SU-DHL-6 (cell line): ENCODE data around the gene COX14.

Source experiments
- CTCF ChIP-seq: fragments of 200-600 bp; sonication (generic); IDR thresholded peaks from one replicate; pipeline ENCODE4 v1.5.1; 2017; ENCODE audit warnings: antibody characterized with exemption, mild to moderate bottlenecking, low read length, moderate library complexity; ENCODE audit not compliant: insufficient read depth, poor library complexity, severe bottlenecking
- EZH2phosphoT487 ChIP-seq: fragments of 200-600 bp; sonication (generic), shearing (Covaris generic); conservative IDR thresholded peaks from 2 replicates; pipeline ENCODE4 v1.6.1; 2018; ENCODE audit warnings: mild to moderate bottlenecking, antibody characterized with exemption, low read length, moderate library complexity, mixed read lengths

GRCh38 chr12:50073206-50073605, 38.8 kb upstream of the COX14 start:
- no peak for TF ChIP-seq CTCF
- TF ChIP-seq EZH2phosphoT487: no peak
